GM10248 (cell line): ENCODE measurements around the gene ALOX5.

Experiments
- CTCF ChIA-PET: fragments of 300-600 bp; sonication (Branson Sonifier 250); formaldehyde crosslinking; extraction: SDS; loops from one replicate; lab custom pipeline; 2021; ENCODE audit warnings: antibody characterized with exemption; lab: Yijun Ruan, JAX
- POLR2A ChIA-PET: fragments of 350-650 bp; sonication (Branson Sonifier 250); formaldehyde crosslinking; extraction: SDS; loops from one replicate; lab custom pipeline; 2020; ENCODE audit warnings: antibody characterized with exemption; lab: Yijun Ruan, JAX
- DNase-seq: peaks from one replicate; pipeline ENCODE4 v3.0.0; 2012; ENCODE audit errors: extremely low spot score
- TF ChIP-seq, protein P1 (sequence below): IDR thresholded peaks from 2 replicates; pipeline ENCODE4 v1.5.1; 2012; ENCODE audit warnings: mild to moderate bottlenecking, low read depth; ENCODE audit errors: extremely low read depth, missing control alignments, control extremely low read depth

Gene ALOX5

DNA sequence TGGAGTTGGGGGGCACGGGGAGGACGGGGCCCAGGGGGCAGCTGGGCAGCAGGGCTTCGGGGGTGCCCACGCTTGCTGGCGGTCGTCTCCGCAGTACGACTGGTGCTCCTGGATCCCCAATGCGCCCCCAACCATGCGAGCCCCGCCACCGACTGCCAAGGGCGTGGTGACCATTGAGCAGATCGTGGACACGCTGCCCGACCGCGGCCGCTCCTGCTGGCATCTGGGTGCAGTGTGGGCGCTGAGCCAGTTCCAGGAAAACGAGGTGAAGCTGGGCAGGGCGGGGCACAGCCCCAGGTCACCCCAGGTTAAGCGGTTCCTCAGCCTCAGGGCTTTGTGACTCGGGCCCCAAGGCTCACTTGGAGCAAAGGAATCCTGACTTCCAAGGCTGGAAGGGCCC lies 70.0 kb downstream of the ALOX5 start:
- TF ChIP-seq, protein P1, sequence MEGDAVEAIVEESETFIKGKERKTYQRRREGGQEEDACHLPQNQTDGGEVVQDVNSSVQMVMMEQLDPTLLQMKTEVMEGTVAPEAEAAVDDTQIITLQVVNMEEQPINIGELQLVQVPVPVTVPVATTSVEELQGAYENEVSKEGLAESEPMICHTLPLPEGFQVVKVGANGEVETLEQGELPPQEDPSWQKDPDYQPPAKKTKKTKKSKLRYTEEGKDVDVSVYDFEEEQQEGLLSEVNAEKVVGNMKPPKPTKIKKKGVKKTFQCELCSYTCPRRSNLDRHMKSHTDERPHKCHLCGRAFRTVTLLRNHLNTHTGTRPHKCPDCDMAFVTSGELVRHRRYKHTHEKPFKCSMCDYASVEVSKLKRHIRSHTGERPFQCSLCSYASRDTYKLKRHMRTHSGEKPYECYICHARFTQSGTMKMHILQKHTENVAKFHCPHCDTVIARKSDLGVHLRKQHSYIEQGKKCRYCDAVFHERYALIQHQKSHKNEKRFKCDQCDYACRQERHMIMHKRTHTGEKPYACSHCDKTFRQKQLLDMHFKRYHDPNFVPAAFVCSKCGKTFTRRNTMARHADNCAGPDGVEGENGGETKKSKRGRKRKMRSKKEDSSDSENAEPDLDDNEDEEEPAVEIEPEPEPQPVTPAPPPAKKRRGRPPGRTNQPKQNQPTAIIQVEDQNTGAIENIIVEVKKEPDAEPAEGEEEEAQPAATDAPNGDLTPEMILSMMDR, result no peak

DNA sequence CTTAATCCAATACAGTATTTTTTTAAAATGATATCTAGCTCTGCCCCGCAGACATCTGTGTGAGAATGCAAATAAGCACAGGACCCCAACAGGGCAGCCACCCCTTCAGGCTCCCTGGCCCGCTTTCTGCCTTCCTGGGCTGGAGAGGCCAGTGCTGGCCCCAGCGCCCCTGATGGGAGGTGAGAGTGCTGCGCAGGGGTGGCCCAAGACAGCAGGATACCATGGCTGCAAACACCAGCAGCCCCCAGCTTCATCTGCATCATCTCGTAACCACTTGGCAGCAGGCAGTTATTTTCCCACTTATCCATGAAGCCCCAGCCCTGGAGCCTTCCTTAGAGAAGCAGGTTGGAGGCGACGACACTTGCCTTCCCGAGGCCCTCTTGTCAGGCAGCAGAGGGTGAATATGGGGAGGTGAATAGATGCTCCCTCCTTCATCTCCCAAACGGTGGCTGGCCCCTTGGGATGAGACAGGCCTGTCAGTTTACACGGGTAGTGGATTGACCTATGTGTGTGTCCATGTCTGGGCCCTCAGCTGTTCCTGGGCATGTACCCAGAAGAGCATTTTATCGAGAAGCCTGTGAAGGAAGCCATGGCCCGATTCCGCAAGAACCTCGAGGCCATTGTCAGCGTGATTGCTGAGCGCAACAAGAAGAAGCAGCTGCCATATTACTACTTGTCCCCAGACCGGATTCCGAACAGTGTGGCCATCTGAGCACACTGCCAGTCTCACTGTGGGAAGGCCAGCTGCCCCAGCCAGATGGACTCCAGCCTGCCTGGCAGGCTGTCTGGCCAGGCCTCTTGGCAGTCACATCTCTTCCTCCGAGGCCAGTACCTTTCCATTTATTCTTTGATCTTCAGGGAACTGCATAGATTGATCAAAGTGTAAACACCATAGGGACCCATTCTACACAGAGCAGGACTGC lies 71.2 kb downstream of the ALOX5 start:
- POLR2A ChIA-PET, result no interaction called here
- TF ChIP-seq, protein P1, result no peak
- CTCF ChIA-PET, result interaction anchor here (1.3 to 1.7 kb wide), 6 partner anchors 8 to 28 kb away, joined by 3 to 9 read pairs (median 5); no protein-coding TSS in a partner anchor
- no peak for DNase-seq

More for the DNA sequence above, 70.0 kb downstream of the ALOX5 start:
- ChIA-PET CTCF (interaction anchor here (1.4 to 1.5 kb wide), 2 partner anchors 10 to 21 kb away, joined by 5 to 9 read pairs; no protein-coding TSS in a partner anchor), POLR2A (no interaction called here)
- DNase-seq, result no peak

DNA sequence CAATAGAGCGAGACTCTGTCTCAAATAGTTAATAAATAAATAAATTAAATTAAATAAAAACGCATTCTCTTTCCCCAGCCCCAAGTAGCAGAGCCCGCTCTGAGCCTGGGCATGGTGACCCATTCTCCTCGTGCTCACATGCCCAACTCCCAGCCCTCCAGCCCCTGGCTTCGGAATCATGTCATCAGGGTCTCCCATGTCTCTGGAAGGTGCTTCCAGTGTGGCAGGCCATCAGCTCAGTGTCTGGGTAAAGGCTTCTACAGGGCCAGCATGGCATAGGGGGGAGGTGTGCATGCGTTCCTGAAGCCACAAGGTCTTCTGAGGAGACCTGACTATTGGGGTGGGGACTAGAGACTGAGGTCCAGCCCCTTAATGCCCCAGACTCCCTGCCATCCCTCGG lies 72.8 kb downstream of the ALOX5 start:
- TF ChIP-seq, protein P1, result no peak
- POLR2A ChIA-PET, result no interaction called here
- DNase-seq, result no peak
- CTCF ChIA-PET, result interaction anchor here (0.6 to 1.5 kb wide), 4 partner anchors 11 to 19 kb away, joined by 3 to 5 read pairs (median 4); no protein-coding TSS in a partner anchor

DNA sequence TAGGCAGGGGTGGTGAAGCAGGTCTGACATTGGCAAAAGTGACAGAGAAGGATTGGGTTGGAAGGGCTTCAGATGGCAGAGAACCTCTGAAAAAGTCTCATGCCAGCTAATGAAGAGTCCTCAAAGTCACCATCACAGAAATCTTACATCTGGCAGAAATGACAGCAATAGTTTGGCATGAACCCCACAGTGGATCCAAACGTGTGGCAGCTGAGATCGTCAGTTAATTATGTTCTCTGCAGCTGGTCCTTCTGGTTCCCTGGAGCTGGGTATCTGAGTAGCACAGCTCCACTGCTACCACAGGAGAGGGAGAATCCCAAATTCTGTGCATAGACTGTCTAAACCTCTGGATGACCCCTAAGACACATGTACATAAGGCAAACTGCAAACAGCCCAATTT lies 73.4 kb downstream of the ALOX5 start:
- TF ChIP-seq, protein P1, result no peak
- no peak for DNase-seq
- CTCF ChIA-PET, result interaction anchor here (0.6 to 1.5 kb wide), 4 partner anchors 11 to 18 kb away, joined by 3 to 5 read pairs (median 4); no protein-coding TSS in a partner anchor
- POLR2A ChIA-PET, result no interaction called here

DNA sequence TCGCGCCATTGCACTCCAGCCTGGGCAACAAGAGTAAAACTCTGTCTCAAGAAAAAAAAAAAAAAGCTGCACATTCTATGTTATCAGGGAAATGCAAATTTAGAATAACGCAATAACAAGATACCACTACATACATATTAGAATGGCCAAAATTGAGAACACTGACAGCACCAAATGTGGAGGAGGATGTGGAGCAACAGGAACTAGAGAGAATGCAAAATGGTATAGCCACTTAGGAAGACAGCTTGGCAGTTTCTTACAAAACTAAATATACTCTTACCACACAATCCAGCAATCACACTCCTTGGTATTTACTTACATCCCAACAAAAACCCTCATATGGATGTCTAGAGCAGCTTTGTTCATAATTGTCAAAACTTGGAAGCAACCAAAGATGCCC lies 76.8 kb downstream of the ALOX5 start:
- DNase-seq, result no peak
- TF ChIP-seq, protein P1, result no peak
- POLR2A ChIA-PET, result interaction anchor here (1.5 kb wide), 1 partner anchor 10 kb away, joined by 3 read pairs; no protein-coding TSS in a partner anchor
- CTCF ChIA-PET, result interaction anchor here (1.0 to 2.0 kb wide), 4 partner anchors 11 to 201 kb away, joined by 3 to 9 read pairs (median 6); no protein-coding TSS in a partner anchor

DNA sequence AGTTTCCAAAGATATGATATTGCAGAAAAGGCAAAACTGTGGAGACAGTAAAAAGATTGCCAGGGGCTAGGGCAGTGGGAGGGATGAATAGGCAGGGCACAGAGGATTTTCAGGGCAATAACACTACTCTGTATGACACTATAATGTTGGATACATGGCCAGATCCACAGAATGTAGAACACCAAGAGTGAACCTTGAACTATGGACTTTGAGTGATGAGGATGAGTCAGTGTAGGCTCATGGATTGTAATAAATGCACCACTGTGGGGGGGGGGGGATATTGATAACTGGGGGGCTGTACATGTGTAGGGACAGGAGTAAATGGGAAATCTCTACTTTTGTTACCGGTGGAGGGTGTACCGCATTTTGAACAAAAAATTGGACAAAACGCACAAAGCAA lies 77.4 kb downstream of the ALOX5 start:
- ChIA-PET CTCF (interaction anchor here (1.0 to 2.0 kb wide), 4 partner anchors 10 to 201 kb away, joined by 3 to 9 read pairs (median 6); no protein-coding TSS in a partner anchor), POLR2A (interaction anchor here (1.5 kb wide), 1 partner anchor 10 kb away, joined by 3 read pairs; no protein-coding TSS in a partner anchor)
- no peak for DNase-seq
- TF ChIP-seq, protein P1, result no peak
